ENCODE data around the gene STARD5.

Gene STARD5

DNA sequence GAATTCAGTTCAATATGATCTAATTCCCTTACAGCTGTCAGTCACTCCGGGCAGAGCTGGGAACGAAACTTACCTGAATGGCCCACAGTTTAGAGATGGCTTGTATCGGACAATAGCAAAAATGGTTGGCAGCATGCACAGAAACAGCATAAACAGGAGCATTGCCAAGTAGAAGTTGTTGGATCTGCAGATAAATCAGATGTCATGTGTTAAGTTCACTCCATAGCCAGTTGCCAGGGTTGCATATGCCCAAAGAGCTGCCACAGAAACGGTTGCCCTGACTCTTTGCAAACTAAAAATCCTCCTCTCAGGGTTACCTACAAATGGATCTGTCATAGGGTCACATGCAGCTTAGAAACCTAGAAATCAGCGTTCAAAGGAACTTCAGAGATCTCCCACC is 15.4 kb upstream of the STARD5 start:
- Histone ChIP-seq H2AFZ (ENCODE audit: low read length) (no peak overlapping the region), H3K9me2 (replicated peaks; ENCODE audit: low read depth, low read length) (no peaks in the 10 kb centered on the region), H3K27me3 (ENCODE audit: insufficient read depth, low read length, poor library complexity, severe bottlenecking) (no peaks in the 10 kb centered on the region), H3K36me3 (ENCODE audit: insufficient read depth, low read length) (no peaks in the 10 kb centered on the region), H4K20me1 (ENCODE audit: insufficient read depth, low read length, poor library complexity, severe bottlenecking) (no peaks in the 10 kb centered on the region), H3K4me2 (ENCODE audit: low read depth, low read length, poor library complexity, severe bottlenecking) (no peak overlapping the region), H3K9me3 (ENCODE audit: insufficient read depth, low read depth, low read length) (no peaks in the 10 kb centered on the region), H3F3A (ENCODE audit: low read depth) (no peaks in the 10 kb centered on the region), H3K4me3 (ENCODE audit: low read length, poor library complexity, severe bottlenecking) (no peak overlapping the region), H3K4me1 (ENCODE audit: insufficient read depth, low read length, poor library complexity, severe bottlenecking) (peaks cover 4% of the 10 kb centered on the region), H3K9ac (ENCODE audit: low read depth, low read length, poor library complexity, severe bottlenecking) (no peak overlapping the region), H3K79me2 (ENCODE audit: insufficient read depth, low read length) (no peaks in the 10 kb centered on the region)
- TF ChIP-seq, protein P1, sequence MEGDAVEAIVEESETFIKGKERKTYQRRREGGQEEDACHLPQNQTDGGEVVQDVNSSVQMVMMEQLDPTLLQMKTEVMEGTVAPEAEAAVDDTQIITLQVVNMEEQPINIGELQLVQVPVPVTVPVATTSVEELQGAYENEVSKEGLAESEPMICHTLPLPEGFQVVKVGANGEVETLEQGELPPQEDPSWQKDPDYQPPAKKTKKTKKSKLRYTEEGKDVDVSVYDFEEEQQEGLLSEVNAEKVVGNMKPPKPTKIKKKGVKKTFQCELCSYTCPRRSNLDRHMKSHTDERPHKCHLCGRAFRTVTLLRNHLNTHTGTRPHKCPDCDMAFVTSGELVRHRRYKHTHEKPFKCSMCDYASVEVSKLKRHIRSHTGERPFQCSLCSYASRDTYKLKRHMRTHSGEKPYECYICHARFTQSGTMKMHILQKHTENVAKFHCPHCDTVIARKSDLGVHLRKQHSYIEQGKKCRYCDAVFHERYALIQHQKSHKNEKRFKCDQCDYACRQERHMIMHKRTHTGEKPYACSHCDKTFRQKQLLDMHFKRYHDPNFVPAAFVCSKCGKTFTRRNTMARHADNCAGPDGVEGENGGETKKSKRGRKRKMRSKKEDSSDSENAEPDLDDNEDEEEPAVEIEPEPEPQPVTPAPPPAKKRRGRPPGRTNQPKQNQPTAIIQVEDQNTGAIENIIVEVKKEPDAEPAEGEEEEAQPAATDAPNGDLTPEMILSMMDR (conservative IDR thresholded peaks at IDR 0.05; ENCODE audit: low read length), result no peak
- TF ChIP-seq EZH2phosphoT487 (IDR thresholded peaks at IDR 0.05; ENCODE audit: borderline replicate concordance), result no peak

DNA sequence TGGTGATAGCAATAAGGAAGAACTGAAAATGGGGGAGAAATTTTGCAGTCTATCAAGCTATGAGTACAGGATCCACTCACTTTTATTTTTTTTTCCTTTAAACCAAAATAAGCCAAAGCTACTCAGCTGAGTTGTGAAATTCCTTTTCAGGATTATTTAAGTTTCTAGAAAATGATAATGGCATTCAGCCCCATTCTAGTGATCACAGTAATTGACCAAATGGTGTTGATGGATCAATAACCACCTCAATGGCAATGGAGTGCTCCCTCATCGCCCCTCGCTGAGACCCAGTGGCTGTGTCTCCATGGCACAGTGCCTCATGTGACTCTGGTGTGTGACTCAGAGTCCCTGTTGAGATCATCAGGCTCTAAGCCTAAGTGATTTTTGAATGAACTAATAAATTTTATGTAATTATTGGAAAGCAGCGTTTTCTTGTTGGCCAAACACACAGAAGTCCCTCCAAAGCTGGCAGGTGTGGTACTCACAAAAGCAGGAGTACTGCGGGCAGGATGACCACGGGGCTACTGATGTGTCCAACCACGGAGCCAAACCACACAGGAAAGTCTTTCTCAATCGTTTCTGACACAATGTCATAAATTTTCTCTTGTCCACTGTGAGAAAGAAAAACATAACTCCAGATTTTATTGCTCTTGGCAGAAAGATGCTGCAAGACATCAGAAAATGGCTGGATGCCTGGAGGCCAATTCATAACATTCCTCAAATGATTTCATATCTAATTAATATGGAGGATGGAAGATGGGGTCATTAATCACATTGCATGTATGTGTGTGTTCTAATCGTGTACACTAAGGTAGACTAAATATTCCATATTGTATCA is 14.4 kb upstream of the STARD5 start:
- H3K79me2 ChIP-seq (ENCODE audit: insufficient read depth, low read length), result no peaks in the 10 kb centered on the region
- H3K9ac ChIP-seq (ENCODE audit: low read depth, low read length, poor library complexity, severe bottlenecking), result no peak overlapping the region
- H3K4me1 ChIP-seq (ENCODE audit: insufficient read depth, low read length, poor library complexity, severe bottlenecking), result peaks cover 4% of the 10 kb centered on the region
- no peak overlapping the region for H3K4me2 ChIP-seq (ENCODE audit: low read depth, low read length, poor library complexity, severe bottlenecking)
- no peak for TF ChIP-seq EZH2phosphoT487 (IDR thresholded peaks at IDR 0.05; ENCODE audit: borderline replicate concordance)
- TF ChIP-seq, protein P1 (conservative IDR thresholded peaks at IDR 0.05; ENCODE audit: low read length), result no peak
- H2AFZ ChIP-seq (ENCODE audit: low read length), result no peak overlapping the region
- no peaks in the 10 kb centered on the region for H3F3A ChIP-seq (ENCODE audit: low read depth)
- H4K20me1 ChIP-seq (ENCODE audit: insufficient read depth, low read length, poor library complexity, severe bottlenecking), result no peaks in the 10 kb centered on the region
- no peaks in the 10 kb centered on the region for H3K36me3 ChIP-seq (ENCODE audit: insufficient read depth, low read length)
- no peak overlapping the region for H3K4me3 ChIP-seq (ENCODE audit: low read length, poor library complexity, severe bottlenecking)
- no peaks in the 10 kb centered on the region for H3K9me2 ChIP-seq (replicated peaks; ENCODE audit: low read depth, low read length)
- no peaks in the 10 kb centered on the region for H3K9me3 ChIP-seq (ENCODE audit: insufficient read depth, low read depth, low read length)
- H3K27me3 ChIP-seq (ENCODE audit: insufficient read depth, low read length, poor library complexity, severe bottlenecking), result no peaks in the 10 kb centered on the region

DNA sequence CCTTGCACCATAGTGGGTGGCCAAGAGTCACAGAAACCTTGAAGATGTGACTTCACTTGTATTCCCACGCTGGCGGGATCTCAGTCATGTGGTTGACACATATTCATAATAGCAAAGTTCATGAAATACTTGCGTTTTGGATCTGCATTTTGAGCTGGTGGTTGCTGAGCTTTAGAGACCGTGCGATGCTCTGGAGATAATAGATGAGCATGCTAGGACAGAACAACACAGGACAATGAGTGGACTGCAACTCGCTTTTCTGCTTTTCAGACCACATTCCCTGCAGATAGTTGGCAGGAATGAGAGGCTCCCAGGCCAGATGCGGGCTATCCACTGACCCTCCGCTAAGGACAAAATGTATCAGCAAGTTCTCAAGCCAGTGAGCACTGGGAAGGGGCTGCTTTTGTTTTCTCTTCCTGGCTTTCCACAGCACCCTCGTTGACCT is 13.8 kb upstream of the STARD5 start:
- no peaks in the 10 kb centered on the region for H3K27me3 ChIP-seq (ENCODE audit: insufficient read depth, low read length, poor library complexity, severe bottlenecking)
- H3K9ac ChIP-seq (ENCODE audit: low read depth, low read length, poor library complexity, severe bottlenecking), result no peak overlapping the region
- H3K9me3 ChIP-seq (ENCODE audit: insufficient read depth, low read depth, low read length), result no peaks in the 10 kb centered on the region
- TF ChIP-seq, protein P1 (conservative IDR thresholded peaks at IDR 0.05; ENCODE audit: low read length), result no peak
- no peak for TF ChIP-seq EZH2phosphoT487 (IDR thresholded peaks at IDR 0.05; ENCODE audit: borderline replicate concordance)
- H3K4me1 ChIP-seq (ENCODE audit: insufficient read depth, low read length, poor library complexity, severe bottlenecking), result peaks cover 4% of the 10 kb centered on the region
- no peak overlapping the region for H3K4me2 ChIP-seq (ENCODE audit: low read depth, low read length, poor library complexity, severe bottlenecking)
- H3K79me2 ChIP-seq (ENCODE audit: insufficient read depth, low read length), result no peaks in the 10 kb centered on the region
- H3F3A ChIP-seq (ENCODE audit: low read depth), result no peaks in the 10 kb centered on the region
- H3K4me3 ChIP-seq (ENCODE audit: low read length, poor library complexity, severe bottlenecking), result no peak overlapping the region
- no peak overlapping the region for H2AFZ ChIP-seq (ENCODE audit: low read length)
- H3K9me2 ChIP-seq (replicated peaks; ENCODE audit: low read depth, low read length), result no peaks in the 10 kb centered on the region
- H3K36me3 ChIP-seq (ENCODE audit: insufficient read depth, low read length), result no peaks in the 10 kb centered on the region
- no peaks in the 10 kb centered on the region for H4K20me1 ChIP-seq (ENCODE audit: insufficient read depth, low read length, poor library complexity, severe bottlenecking)
